Epithelial cell of proximal tubule (primary cell): ENCODE results near the gene CTDSPL. TPM values are rescaled to one million over a fixed set of nuclear protein-coding genes. Genes with fewer than 3 reads are reported as not detected.
"Not testable (repeated sequence)": the region's sequence is repeated elsewhere in the genome, so short reads cannot be mapped to it uniquely, and the experiment has no call there.

Source experiments
- DNase-seq: peaks from one replicate; pipeline ENCODE4 v3.0.0-alpha.2; 2011; ENCODE audit warnings: low read depth
- H3K4me3 ChIP-seq: 2 replicates; pipeline ENCODE4 v1.5.1; 2011; ENCODE audit warnings: low read depth, mild to moderate bottlenecking, low read length
- total RNA-seq: library from RNA; depleted of rRNA; stranded (reverse); fragments of >200 nt; gene quantifications from 2 replicates; pipeline ENCODE4 v1.2.3, GENCODE V29; 2015
- TF ChIP-seq, protein P1 (sequence below): conservative IDR thresholded peaks from 2 replicates; pipeline ENCODE4 v1.5.1; 2012; ENCODE audit warnings: low read depth, mild to moderate bottlenecking, low read length

Gene CTDSPL
- total RNA-seq, 1 donor from 2014 or later: 25.5 TPM

DNA sequence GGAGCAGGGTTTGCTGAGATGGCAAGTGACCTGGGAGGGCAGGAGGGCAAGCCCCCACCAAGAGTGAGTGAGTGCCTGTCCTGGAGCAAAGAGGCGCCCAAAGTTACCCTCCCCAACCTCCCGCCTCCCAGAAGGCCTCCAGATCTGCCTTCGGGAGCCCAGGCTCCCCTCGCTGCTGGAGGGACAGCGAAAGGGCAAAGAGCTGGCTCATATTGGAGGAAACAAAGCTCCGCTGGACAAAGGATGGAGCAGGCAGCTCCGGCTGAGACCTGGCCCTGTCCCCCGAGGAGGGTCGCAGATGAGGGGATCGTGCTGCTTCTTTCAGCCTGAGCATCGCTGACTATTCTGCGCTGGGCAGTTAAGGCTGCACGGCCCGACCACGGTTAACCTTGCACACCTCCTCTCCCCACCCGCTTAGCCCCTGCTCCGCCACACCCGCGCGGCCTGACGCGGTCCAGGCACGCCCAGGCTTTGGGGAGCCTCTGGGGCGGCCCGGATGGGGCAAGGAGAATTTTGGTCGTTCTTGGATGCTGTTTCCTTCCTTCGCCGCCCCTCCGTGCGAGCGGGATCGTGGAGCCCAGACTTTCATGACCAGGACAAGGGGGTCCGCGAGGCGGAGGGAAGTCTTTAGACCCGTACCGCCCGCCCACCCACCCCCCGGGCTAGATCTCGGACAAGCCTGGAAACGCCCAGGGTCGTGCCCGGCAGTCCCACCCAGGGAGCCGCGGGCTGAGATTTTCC, 167.1 kb downstream of the CTDSPL start:
- TF ChIP-seq, protein P1, sequence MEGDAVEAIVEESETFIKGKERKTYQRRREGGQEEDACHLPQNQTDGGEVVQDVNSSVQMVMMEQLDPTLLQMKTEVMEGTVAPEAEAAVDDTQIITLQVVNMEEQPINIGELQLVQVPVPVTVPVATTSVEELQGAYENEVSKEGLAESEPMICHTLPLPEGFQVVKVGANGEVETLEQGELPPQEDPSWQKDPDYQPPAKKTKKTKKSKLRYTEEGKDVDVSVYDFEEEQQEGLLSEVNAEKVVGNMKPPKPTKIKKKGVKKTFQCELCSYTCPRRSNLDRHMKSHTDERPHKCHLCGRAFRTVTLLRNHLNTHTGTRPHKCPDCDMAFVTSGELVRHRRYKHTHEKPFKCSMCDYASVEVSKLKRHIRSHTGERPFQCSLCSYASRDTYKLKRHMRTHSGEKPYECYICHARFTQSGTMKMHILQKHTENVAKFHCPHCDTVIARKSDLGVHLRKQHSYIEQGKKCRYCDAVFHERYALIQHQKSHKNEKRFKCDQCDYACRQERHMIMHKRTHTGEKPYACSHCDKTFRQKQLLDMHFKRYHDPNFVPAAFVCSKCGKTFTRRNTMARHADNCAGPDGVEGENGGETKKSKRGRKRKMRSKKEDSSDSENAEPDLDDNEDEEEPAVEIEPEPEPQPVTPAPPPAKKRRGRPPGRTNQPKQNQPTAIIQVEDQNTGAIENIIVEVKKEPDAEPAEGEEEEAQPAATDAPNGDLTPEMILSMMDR: no peak
- DNase-seq: no peak
- peak overlapping the region; percentile 55 for H3K4me3 ChIP-seq

DNA sequence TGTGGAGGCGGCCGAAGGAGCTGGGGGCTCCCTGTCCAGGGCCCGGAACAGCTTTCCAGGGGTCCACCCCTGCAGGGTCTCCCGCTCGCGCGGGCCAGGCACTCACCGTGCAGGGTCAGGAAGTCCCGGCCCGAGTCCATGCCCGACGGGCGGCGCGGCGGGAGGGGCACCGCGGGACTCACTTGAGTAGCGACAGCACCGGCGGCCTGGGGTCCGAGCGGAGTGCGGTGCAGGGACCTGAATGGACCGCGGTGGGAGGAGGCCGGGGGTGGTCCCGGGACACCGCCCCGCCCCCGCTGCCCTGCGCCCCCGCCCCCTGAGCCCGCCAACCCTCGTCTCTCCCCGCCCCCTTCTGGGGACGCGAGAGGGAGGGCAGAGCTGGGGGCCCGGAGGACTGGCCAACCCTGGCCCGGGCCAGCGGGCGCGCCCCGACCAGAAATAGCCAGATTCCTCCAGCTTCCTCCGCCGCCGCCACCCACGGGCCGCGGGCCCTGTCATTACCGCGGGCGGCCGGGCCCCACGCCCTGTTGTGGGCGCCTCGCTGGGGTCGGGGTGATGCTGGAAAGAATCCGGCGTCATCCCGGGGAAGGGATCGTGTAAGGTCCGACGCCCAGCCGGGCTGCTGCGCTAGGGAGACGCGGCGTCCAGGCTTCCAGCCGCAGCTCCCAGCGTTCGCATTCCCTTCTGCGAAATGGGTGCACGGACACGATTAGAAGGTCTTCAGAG, 167.9 kb downstream of the CTDSPL start, which contains the start of gene PLCD1:
TSS of gene PLCD1 (minus strand) at position 243 of the 726 bp plus-strand sequence. CDS start at position 140, 103 bp downstream.
- H3K4me3 ChIP-seq: peak within 1 kb of the TSS; percentile 55
- DNase-seq: no peak
- TF ChIP-seq, protein P1: no peak

DNA sequence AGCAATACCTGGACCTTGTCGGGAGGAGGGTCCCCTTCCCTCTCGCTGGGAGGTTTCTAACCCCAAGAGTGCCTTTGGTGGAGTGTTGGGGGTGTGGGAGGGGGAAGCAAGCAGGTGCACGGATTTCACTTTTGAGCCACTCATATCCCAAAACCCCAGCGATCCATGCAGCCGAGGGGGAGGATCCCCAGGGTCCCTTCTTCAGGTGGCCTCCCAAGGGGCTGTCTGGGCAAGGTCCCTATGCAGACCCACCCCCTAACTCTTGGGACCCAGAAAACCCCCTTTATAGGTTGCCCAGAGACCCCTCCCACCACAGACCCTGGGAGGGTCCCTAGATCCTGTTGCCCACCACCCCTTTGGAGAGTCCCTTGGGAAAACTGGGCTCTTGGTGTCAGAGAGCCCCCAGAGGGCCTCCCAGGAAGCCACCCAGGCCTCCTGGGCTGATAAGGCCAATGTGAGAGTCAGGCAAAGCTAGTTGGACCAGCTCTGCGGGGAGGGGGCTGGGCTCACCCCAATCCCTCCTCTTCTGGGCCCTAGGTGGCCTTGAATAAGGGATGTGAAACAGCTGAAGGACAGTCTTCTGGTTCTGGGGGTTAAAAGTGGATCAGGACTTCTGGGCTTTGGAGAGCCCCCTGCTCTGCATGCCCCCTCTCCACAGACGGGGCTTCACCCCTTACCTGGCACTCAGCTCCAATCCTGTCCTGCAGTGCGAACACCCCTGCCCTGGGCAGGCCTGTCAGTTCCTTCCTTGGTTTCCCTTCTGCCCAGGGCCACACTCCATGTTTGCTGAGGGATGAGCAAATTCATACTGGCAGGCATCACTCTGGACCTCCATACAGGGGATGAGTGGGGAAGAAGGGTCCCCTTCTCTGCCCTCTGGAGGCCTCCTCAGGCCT, 168.7 kb downstream of the CTDSPL start:
- H3K4me3 ChIP-seq: peak overlapping the region; percentile 55
- no peak for DNase-seq

DNA sequence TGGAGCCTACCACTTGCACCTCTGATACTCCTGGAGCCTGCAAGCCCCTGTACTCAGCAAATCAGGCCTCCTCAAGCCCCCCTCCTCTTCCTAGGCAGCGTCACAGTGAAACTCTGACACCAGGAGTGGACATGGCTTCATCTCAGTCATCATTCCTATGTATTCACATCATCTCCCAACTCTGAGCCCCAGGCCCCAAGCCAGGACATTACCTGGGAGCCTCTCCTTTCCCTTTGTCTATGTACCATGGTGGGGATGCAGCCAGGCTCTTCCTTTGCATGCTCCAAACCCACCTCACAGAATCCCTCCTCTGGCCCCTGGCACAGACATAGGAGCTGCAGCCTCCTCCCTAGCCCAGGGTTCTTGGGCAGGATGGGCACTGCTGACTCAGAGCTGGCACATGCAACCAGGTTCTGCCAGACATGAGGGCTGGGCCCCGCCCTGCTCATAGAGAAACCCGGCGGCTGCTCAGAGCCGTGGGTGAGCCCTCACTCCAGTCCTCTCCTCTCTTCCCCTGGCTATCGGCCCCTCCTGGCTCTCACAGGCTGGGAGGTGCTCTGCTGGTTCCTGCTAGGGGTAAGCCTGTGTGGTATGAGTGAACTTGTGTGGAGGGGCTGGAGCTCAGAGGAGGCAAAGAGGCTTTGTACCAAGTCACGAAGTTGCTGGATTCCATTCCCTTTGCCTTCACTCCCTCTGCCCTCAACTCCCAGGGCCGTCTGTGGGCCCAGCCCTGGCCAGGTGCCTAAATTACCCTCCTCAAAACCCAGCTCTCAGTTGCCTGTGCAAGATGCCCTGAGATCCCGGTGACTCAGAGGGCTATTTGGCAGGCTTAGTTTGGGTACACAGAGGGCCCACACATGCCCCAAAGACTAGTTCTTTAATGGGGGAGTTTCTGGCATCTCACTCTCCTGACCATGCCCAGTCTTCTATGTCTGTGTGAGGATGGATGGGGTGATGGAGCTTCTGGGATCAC, 169.6 kb downstream of the CTDSPL start:
- DNase-seq: no peak
- TF ChIP-seq, protein P1: no peak
- H3K4me3 ChIP-seq: no peak overlapping the region

More for the DNA sequence above, 168.7 kb downstream of the CTDSPL start:
- TF ChIP-seq, protein P1: no peak

DNA sequence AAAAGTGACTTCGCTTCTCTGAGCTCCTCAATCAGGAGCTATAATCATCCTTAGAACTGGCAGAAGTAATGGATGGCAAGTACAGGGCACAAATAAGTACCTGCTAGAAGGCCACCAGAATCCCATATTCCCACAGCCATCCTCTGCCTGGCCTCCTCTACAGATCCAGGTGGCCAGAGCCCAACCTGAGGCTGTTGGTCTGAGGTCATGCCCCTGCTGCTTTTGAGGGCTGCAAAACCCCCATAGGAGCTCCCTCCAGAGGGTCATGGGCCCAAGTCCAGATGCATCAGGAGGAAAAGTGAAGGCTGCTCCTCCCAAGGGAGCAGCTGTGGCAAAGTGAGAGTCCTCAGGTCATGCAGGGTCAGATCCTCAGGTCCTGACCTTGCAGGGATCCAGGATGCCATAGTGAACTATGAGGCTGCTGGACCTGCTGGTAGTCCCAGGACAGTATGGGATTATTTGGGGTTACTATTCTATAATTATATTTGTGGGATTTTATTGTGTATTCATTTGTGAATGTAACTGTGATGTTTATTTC, 170.7 kb downstream of the CTDSPL start:
- TF ChIP-seq, protein P1: no peak
- no peak overlapping the region for H3K4me3 ChIP-seq
- no peak for DNase-seq

DNA sequence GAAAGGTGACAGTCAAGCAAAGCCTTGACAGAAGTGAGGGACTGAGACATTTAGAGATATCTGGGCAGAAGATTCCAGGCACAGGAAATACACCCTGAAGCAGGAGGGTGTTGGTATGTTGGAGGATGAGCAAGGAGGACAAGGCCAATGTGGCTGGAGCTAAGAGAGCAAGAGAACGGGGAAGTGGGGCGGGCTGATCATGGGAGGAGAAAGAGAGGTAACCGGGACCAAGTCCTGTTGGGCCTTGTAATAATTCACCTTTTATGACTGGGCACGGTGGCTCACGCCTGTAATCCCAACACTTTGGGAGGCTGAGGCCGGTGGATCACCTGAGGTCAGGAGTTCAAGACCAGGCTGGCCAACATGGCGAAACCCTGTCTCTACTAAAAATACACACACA, 171.9 kb downstream of the CTDSPL start:
- not testable (repeated sequence) for DNase-seq, H3K4me3 ChIP-seq

Other genes starting within 250 kb of the CTDSPL start
- 5.3 and 6.1 TPM in 2 replicates for gene VILL, start 128.9 kb downstream of the CTDSPL start, total RNA-seq
- 9.7 and 11.2 TPM in 2 replicates for gene PLCD1, start 167.8 kb downstream of the CTDSPL start, total RNA-seq
- not detected in 2 replicates for gene DLEC1, start 177.3 kb downstream of the CTDSPL start, total RNA-seq